B cell (primary cell): Measurements from ENCODE around the gene LRCH1. TPM values are rescaled to one million over a fixed set of nuclear protein-coding genes. Genes with fewer than 3 reads are reported as not detected.

ENCODE experiments used
- ATAC-seq: fragments of 200-7000 bp; cut with Tn5 transposase; one replicate; pipeline ENCODE4 v1.10.0; 2021; ENCODE audit warnings: low read depth, mild to moderate bottlenecking, moderate number of reproducible peaks, moderate library complexity
- CTCF ChIA-PET: fragments of 350-600 bp; sonication (Branson Sonifier 250); formaldehyde crosslinking; loops from one replicate; lab custom pipeline; 2021; ENCODE audit warnings: antibody characterized with exemption, inconsistent platforms; lab: Charles Lee
- POLR2A ChIA-PET: fragments of 350-600 bp; sonication (Branson Sonifier 250); formaldehyde crosslinking; loops from one replicate; lab custom pipeline; 2021; ENCODE audit warnings: antibody characterized with exemption; lab: Charles Lee
- DNase-seq: peaks from one replicate; pipeline ENCODE4 v3.0.0; 2013
- H2AFZ ChIP-seq: 2 replicates; pipeline ENCODE4 v1.6.1; 2012; ENCODE audit warnings: mild to moderate bottlenecking, low read depth, low read length; ENCODE audit not compliant: insufficient read depth, poor library complexity, severe bottlenecking
- H3K27ac ChIP-seq, 2 donors: 1 replicate in 1 of 2; 2 replicates in 1 of 2; pipeline ENCODE4 v1.5.1; 2012 to 2013; ENCODE audit warnings: low read length in 2 of 2, mild to moderate bottlenecking in 2 of 2, moderate library complexity in 1 of 2
- H3K27me3 ChIP-seq, 4 experiments: fragments of 200-600 bp in 1 of 4; sonication (generic) in 1 of 4; replicated peaks in 1 of 4; 1 replicate in 2 of 4; 2 replicates in 2 of 4; pipeline versions ENCODE4 v1.6.1 to v1.7.0; 2013 to 2016; ENCODE audit warnings: low read length in 3 of 4, mild to moderate bottlenecking in 2 of 4, mixed read lengths in 1 of 4, moderate library complexity in 1 of 4; ENCODE audit not compliant: insufficient read depth in 4 of 4, control insufficient read depth in 3 of 4; ENCODE audit errors: control extremely low read depth in 1 of 4
- H3K36me3 ChIP-seq, 2 experiments: replicated peaks in 1 of 2; 1 replicate in 1 of 2; 2 replicates in 1 of 2; pipeline versions ENCODE4 v1.6.1 to v1.7.1; 2013; ENCODE audit warnings: low read length in 1 of 2; ENCODE audit not compliant: insufficient read depth in 2 of 2, control insufficient read depth in 1 of 2; ENCODE audit errors: control extremely low read depth in 1 of 2, extremely low read depth in 1 of 2
- H3K4me1 ChIP-seq, 2 donors: fragments of 200-600 bp in 1 of 2; sonication (generic) in 1 of 2; 1 replicate in 1 of 2; 2 replicates in 1 of 2; pipeline versions ENCODE4 v1.5.1 to v1.6.1; 2013 to 2017; ENCODE audit warnings: low read length in 2 of 2; ENCODE audit not compliant: control insufficient read depth in 2 of 2, insufficient read depth in 2 of 2
- H3K4me2 ChIP-seq: replicated peaks from 2 replicates; pipeline ENCODE3; 2012; ENCODE audit warnings: mild to moderate bottlenecking, low read depth, low read length; ENCODE audit not compliant: poor library complexity, severe bottlenecking
- H3K4me3 ChIP-seq, 5 experiments: fragments of 200-600 bp in 1 of 5; sonication (generic) in 1 of 5; 1 replicate in 3 of 5; 2 replicates in 2 of 5; pipeline versions ENCODE4 v1.5.1 to v1.7.0; 2011 to 2016; ENCODE audit warnings: low read length in 4 of 5, mild to moderate bottlenecking in 4 of 5, low read depth in 2 of 5, control low read depth in 1 of 5, moderate library complexity in 1 of 5; ENCODE audit not compliant: insufficient read depth in 1 of 5; ENCODE audit errors: control extremely low read depth in 1 of 5, extremely low read depth in 1 of 5
- H3K79me2 ChIP-seq: fragments of 200-600 bp; sonication (generic); one replicate; pipeline ENCODE4 v1.6.0; 2016; ENCODE audit warnings: low read length; ENCODE audit not compliant: control insufficient read depth, insufficient read depth
- H3K9ac ChIP-seq: fragments of 200-600 bp; sonication (generic); 2 replicates; pipeline ENCODE4 v1.6.1; 2017; ENCODE audit warnings: mild to moderate bottlenecking, low read length, moderate library complexity
- H3K9me3 ChIP-seq, 3 donors: one replicate each; pipeline versions ENCODE4 v1.6.1 to v1.7.1; 2013; ENCODE audit warnings: low read length in 2 of 3; ENCODE audit not compliant: control insufficient read depth in 2 of 3, insufficient read depth in 1 of 3; ENCODE audit errors: control extremely low read depth in 1 of 3
- H4K20me1 ChIP-seq: 2 replicates; pipeline ENCODE4 v1.6.0; 2012; ENCODE audit warnings: mild to moderate bottlenecking, low read length; ENCODE audit not compliant: insufficient read depth, control insufficient read depth, poor library complexity, severe bottlenecking
- H3K27ac Mint-ChIP-seq: one replicate; pipeline ENCODE4 v1.8.0; 2021; ENCODE audit warnings: mixed read lengths
- H3K27me3 Mint-ChIP-seq: one replicate; pipeline ENCODE4 v1.8.0; 2021; ENCODE audit warnings: mixed read lengths
- H3K4me1 Mint-ChIP-seq: one replicate; pipeline ENCODE4 v1.8.0; 2021; ENCODE audit warnings: mixed read lengths
- H3K4me3 Mint-ChIP-seq: one replicate; pipeline ENCODE4 v1.8.0; 2021; ENCODE audit warnings: mixed read lengths
- H3K9me3 Mint-ChIP-seq: one replicate; pipeline ENCODE4 v1.8.0; 2022; ENCODE audit warnings: mixed read lengths; ENCODE audit not compliant: insufficient read depth
- CTCF ChIP-seq: fragments of 200-600 bp; IDR thresholded peaks from one replicate; pipeline ENCODE4 v1.8.0; 2022; ENCODE audit warnings: antibody characterized with exemption, mild to moderate bottlenecking
- EZH2 ChIP-seq: IDR thresholded peaks from 2 replicates; pipeline ENCODE4 v1.6.1; 2012; ENCODE audit warnings: borderline replicate concordance, low read depth, mild to moderate bottlenecking, moderate library complexity, low read length; ENCODE audit not compliant: insufficient read depth, poor library complexity, severe bottlenecking
- WGBS: methylation state at CpG from one replicate; pipeline ENCODE4 v1.1.5; 2013; ENCODE audit warnings: missing lambda C conversion rate; ENCODE audit not compliant: insufficient coverage; 5-methylcytosine and 5-hydroxymethylcytosine counted together
- intact Hi-C: fragments of 100-400 bp; cut with micrococcal nuclease; formaldehyde crosslinking; loops from one replicate; pipeline ENCODE4 v1.10.0; 2022
- polyA plus RNA-seq: library from polyadenylated mRNA; depleted of rRNA; stranded (reverse); fragments of >200 nt; gene quantifications from 2 replicates; pipeline ENCODE4 v1.2.3, GENCODE V29; 2012
- total RNA-seq, 2 donors: library from RNA; stranded (reverse); fragments of 120-200 nt in 1 of 2; gene quantifications; 1 replicate in 1 of 2; 2 replicates in 1 of 2; pipeline versions ENCODE4 v1.2.3 to v1.2.4, GENCODE V29; 2013 to 2022

The LRCH1 gene
- total and polyA plus RNA-seq, 2 donors (not counting 1 experiment from before 2014, with no cell fraction given) = 13.0 to 50.3 TPM

GRCh38 chr13:46796129-46796514 lies 243.2 kb downstream of the LRCH1 start:
- no peak for DNase-seq
- no peaks in the 10 kb centered on the region for H3K9me3 Mint-ChIP-seq
- peaks cover 27% of the 10 kb centered on the region for H3K79me2 ChIP-seq
- POLR2A ChIA-PET = no interaction called here
- ATAC-seq = no peak
- peak overlapping the region; percentile 78 to 89 for H3K27ac ChIP-seq
- WGBS = 55% methylated on average over 1 of the region's 5 CpGs
- H4K20me1 ChIP-seq = no peaks in the 10 kb centered on the region
- intact Hi-C loops = loop anchor here (2.0 to 10.0 kb wide), 6 partner anchors 244 to 1881 kb away; partner anchors contain the start of genes LCP1, LRCH1, MED4 and ZC3H13
- no peaks in the 10 kb centered on the region for H3K27me3 ChIP-seq
- CTCF ChIA-PET = no interaction called here
- H3K36me3 ChIP-seq = peaks cover 0 to under 1% of the 10 kb centered on the region in 2 experiments
- peaks cover 30% of the 10 kb centered on the region for H3K4me1 Mint-ChIP-seq
- H3K4me2 ChIP-seq = peak overlapping the region; percentile 89
- peak overlapping the region; percentile 93 for H3K27ac Mint-ChIP-seq
- TF ChIP-seq CTCF (no peak), EZH2 (no peak)
- peak overlapping the region; percentile 56 to 99 (median 77) for H3K4me3 ChIP-seq
- no peaks in the 10 kb centered on the region for H3K9me3 ChIP-seq
- H3K27me3 Mint-ChIP-seq = no peaks in the 10 kb centered on the region
- peak overlapping the region; percentile 95 for H3K9ac ChIP-seq
- peak overlapping the region; percentile 100 for H2AFZ ChIP-seq
- peak overlapping the region; percentile 90 for H3K4me3 Mint-ChIP-seq
- H3K4me1 ChIP-seq = peaks cover 16 to 18% of the 10 kb centered on the region in 2 donors
